HUES64 (cell line): ENCODE results near the gene KCNAB2.

Experiments used
- H3K27ac ChIP-seq: 2 replicates; pipeline ENCODE4 v1.7.0; 2013; ENCODE audit warnings: low read depth, low read length, inconsistent platforms
- H3K27me3 ChIP-seq: 2 replicates; pipeline ENCODE4 v1.6.1; 2013; ENCODE audit warnings: mild to moderate bottlenecking, low read length; ENCODE audit not compliant: insufficient read depth
- H3K36me3 ChIP-seq: 2 replicates; pipeline ENCODE4 v1.6.1; 2013; ENCODE audit warnings: mild to moderate bottlenecking, low read length; ENCODE audit not compliant: insufficient read depth
- H3K4me1 ChIP-seq: 2 replicates; pipeline ENCODE4 v1.6.1; 2013; ENCODE audit warnings: mild to moderate bottlenecking, low read length, moderate library complexity; ENCODE audit not compliant: insufficient read depth
- H3K4me3 ChIP-seq: 2 replicates; pipeline ENCODE4 v1.5.1; 2013; ENCODE audit warnings: mild to moderate bottlenecking, low read length, moderate library complexity
- H3K9ac ChIP-seq: 2 replicates; pipeline ENCODE4 v1.6.1; 2013; ENCODE audit warnings: mild to moderate bottlenecking, low read depth, low read length
- H3K9me3 ChIP-seq: 2 replicates; pipeline ENCODE4 v1.6.1; 2013; ENCODE audit warnings: low read depth, low read length; ENCODE audit not compliant: insufficient read depth
- WGBS: fragments of 150-250, 120-280 bp; methylation state at CpG from one replicate; pipeline ENCODE4 v1.1.7; 2013; ENCODE audit warnings: missing lambda C conversion rate; 5-methylcytosine and 5-hydroxymethylcytosine counted together

Gene KCNAB2

DNA sequence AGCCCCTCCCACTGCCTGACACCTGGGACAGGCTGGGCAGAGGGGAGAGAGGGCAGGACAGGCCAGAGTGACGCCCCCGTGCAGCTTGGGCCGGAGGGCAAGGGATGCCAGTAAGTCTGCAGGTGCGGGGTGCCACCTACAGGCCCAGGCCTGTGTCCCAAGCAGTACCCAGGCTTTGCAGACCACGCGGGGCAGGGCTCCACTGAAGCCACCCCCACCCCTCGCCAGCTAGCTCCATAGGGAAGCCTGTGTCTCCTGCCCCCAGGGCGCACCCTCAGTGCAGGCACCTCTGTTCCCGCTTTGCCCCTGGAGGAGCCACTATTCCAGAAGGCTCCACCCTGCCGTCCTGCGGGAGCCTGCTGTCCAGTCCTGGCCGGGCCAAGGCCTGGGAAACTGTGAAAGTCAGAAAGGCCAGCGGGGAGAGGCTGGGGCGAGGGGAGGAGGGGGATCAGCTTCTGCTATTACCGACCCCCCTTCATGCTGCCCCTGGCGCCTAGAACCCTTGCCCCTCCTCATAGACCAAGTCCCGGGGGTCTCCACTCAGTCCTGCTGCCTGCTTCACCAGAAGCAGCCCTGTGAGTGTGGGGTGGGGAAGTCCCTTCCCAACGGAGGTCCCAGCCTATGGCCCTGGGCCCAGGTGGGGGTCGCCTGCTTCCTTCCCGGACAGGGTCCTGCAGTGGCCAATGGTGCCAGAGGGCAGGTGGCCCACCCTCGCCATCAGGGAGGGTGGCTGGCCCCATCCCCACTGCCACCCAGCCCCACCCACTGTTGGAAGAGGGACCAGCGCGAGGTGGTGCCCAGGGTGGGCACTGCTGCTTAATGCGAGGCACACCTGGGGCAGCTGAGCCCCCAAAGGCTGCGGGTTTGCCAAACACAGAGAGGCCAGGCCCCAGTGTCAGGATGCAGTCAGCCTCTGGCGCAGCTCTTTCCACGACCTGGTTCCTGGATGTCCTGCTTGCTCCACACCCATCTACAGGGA, 54.4 kb downstream of the KCNAB2 start:
- Histone ChIP-seq H3K9ac (no peak overlapping the region), H3K27ac (no peak overlapping the region), H3K4me3 (no peak overlapping the region), H3K4me1 (no peaks in the 10 kb centered on the region), H3K9me3 (no peaks in the 10 kb centered on the region), H3K36me3 (no peaks in the 10 kb centered on the region), H3K27me3 (no peaks in the 10 kb centered on the region)
- WGBS = 89% methylated on average over 26 of the region's 27 CpGs

DNA sequence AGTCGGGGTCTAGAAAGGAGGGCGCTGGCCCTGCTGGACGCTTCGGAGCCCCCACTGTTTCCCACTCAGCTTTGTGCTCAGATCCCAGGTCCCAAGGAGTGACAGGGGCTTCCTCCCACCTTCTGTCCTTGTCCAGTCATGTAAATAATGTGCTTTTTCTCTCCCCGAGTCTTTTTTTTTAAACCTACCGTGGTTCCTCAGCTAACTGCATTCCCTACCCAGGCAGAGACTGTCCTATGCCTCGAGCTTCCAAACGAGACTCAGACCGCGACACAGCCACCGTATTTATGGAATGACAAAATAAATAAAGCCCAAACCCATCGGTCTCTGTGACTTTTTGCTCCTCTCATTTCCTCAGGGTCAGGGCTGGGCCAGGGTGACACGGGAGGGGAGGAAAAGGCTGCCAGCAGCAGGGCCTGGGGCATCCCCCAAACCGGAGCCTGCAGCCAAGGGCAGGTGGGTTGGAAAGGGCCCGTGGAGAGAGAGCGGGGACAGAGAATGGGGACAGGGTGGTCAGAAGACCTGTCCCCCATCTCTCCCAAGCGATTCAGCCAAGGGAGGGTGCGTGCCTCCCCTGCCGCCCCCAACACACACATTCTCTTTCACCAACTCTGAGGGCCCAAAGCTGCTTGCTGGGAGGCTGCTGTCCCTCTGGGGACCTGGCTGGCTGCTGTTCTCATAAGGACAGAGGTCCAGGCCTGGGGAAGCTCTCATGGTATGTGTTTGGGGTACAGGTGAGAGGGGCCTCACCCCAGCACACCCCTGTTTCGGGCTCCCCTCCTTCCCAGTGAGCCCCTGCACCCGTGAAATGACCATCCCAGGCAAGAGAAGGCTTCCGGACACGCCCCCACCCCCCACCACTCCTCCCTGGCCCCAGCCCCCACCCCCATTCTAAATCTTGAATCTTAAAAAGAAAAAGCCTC, 55.4 kb downstream of the KCNAB2 start:
- no peak overlapping the region for H3K27ac ChIP-seq
- H3K36me3 ChIP-seq = no peaks in the 10 kb centered on the region
- 87% methylated on average over 23 of the region's 23 CpGs for WGBS
- H3K9me3 ChIP-seq = no peaks in the 10 kb centered on the region
- no peaks in the 10 kb centered on the region for H3K27me3 ChIP-seq
- no peaks in the 10 kb centered on the region for H3K4me1 ChIP-seq
- no peak overlapping the region for H3K4me3 ChIP-seq
- no peak overlapping the region for H3K9ac ChIP-seq

- 84% methylated on average over 23 of the region's 25 CpGs for WGBS
- H3K36me3 ChIP-seq = no peaks in the 10 kb centered on the region
- H3K27me3 ChIP-seq = no peaks in the 10 kb centered on the region
- no peak overlapping the region for H3K27ac ChIP-seq
- no peak overlapping the region for H3K9ac ChIP-seq
- H3K4me1 ChIP-seq = no peaks in the 10 kb centered on the region
- no peaks in the 10 kb centered on the region for H3K9me3 ChIP-seq
- no peak overlapping the region for H3K4me3 ChIP-seq
Measured at GRCh38 chr1:6101826-6102531, 56.3 kb downstream of the KCNAB2 start.

DNA sequence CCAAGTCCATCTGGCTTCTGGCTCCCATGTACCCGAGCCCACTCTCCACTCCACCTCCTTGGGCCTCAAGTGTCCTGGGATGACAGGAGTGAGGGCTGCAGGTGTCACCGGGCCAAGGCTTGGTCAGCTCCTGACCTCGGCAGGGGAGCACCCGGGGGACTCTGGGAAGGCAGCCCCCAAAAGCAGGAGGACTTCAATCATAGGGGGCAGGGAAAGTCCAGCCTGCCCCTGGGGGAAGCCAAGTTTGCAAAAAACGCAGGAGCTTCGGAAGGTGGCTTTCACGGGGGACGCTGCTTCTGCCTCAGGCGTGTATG, 56.8 kb downstream of the KCNAB2 start:
- H3K27me3 ChIP-seq = no peaks in the 10 kb centered on the region
- H3K9ac ChIP-seq = no peak overlapping the region
- H3K36me3 ChIP-seq = no peaks in the 10 kb centered on the region
- H3K4me1 ChIP-seq = no peaks in the 10 kb centered on the region
- 90% methylated on average over 9 of the region's 9 CpGs for WGBS
- H3K9me3 ChIP-seq = no peaks in the 10 kb centered on the region
- no peak overlapping the region for H3K27ac ChIP-seq
- H3K4me3 ChIP-seq = no peak overlapping the region

DNA sequence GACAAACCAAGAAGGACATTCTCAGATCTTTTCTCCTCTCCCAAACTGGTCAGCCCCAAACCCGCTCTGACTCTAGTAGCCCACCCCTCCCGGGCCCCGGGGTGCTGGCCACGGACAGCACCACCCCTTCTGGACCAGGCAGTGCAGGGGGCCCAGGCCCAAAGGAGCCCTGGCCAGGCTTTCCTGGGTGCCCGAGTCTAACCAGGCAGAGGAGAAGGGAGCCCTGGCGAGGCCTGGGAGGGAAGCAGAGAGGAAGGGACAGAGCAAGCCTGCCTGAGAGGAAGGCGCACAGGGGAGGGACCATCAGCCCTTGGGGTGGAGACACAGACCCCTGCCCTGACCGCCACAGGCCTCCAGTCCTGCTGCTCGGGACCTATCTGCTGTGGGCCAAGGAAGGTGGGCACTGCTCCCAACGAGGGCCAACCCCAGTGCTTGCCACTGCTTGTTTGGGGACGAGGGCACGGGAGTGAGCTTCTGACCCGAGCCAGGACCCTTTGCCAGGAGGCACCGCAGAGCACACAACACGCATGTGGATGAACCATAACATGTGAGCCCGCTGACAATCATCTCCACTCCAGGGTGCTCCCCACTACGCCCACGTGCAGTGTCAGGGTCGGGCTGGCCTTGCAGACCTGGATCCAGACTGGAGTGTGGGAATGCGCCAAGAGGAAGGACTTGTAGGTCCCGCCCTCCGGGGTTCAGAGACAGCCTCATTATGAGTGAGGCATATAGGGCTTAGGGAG, 57.6 kb downstream of the KCNAB2 start:
- Histone ChIP-seq H3K27me3 (no peaks in the 10 kb centered on the region), H3K9me3 (no peaks in the 10 kb centered on the region), H3K27ac (no peak overlapping the region), H3K36me3 (no peaks in the 10 kb centered on the region), H3K4me3 (no peak overlapping the region), H3K4me1 (no peaks in the 10 kb centered on the region), H3K9ac (no peak overlapping the region)
- 91% methylated on average over 22 of the region's 22 CpGs for WGBS

GRCh38 chr1:6103854-6104530, 58.3 kb downstream of the KCNAB2 start:
- no peak overlapping the region for H3K4me3 ChIP-seq
- H3K9ac ChIP-seq = no peak overlapping the region
- no peaks in the 10 kb centered on the region for H3K36me3 ChIP-seq
- no peak overlapping the region for H3K27ac ChIP-seq
- no peaks in the 10 kb centered on the region for H3K9me3 ChIP-seq
- no peaks in the 10 kb centered on the region for H3K4me1 ChIP-seq
- H3K27me3 ChIP-seq = no peaks in the 10 kb centered on the region
- WGBS = 90% methylated on average over 13 of the region's 13 CpGs

GRCh38 chr1:6104631-6105030, 58.9 kb downstream of the KCNAB2 start:
- Histone ChIP-seq H3K4me3 (no peak overlapping the region), H3K9me3 (no peaks in the 10 kb centered on the region), H3K4me1 (no peaks in the 10 kb centered on the region), H3K27ac (no peak overlapping the region), H3K36me3 (no peaks in the 10 kb centered on the region), H3K9ac (no peak overlapping the region), H3K27me3 (no peaks in the 10 kb centered on the region)
- WGBS = 91% methylated on average over 9 of the region's 9 CpGs

DNA sequence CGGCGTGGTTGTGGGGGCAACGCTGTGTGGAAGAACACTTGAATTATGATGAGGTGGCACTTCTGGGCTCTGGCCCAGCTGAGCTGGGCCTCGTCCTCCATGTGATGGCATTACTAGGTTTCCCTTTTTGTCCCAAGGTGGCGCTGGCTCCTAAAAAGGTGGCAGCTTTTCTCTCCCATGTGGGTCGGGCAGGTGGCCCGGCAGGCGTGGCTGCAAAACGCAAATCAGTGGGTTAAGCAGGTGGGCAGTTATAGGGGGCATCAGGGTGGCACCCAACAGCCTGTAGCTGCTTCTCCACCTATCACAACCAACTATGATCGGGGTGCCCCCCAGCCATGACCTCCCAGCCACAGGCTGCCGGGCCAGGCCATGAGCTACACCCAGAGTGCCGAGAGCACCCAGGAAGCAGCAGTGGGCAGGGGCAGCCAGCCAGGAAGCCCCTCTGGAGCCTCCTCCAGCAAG, 59.6 kb downstream of the KCNAB2 start:
- 90% methylated on average over 12 of the region's 12 CpGs for WGBS

GRCh38 chr1:6105763-6106162, 60.1 kb downstream of the KCNAB2 start:
- no peak overlapping the region for H3K9ac ChIP-seq
- no peaks in the 10 kb centered on the region for H3K4me1 ChIP-seq
- no peaks in the 10 kb centered on the region for H3K9me3 ChIP-seq
- H3K27me3 ChIP-seq = no peaks in the 10 kb centered on the region
- no peak overlapping the region for H3K4me3 ChIP-seq
- no peaks in the 10 kb centered on the region for H3K36me3 ChIP-seq
- no peak overlapping the region for H3K27ac ChIP-seq
- 85% methylated on average over 7 of the region's 7 CpGs for WGBS

More for the DNA sequence above, 59.6 kb downstream of the KCNAB2 start:
- H3K36me3 ChIP-seq = no peaks in the 10 kb centered on the region
- H3K4me1 ChIP-seq = no peaks in the 10 kb centered on the region
- H3K9ac ChIP-seq = no peak overlapping the region
- no peaks in the 10 kb centered on the region for H3K27me3 ChIP-seq
- no peak overlapping the region for H3K4me3 ChIP-seq
- H3K9me3 ChIP-seq = no peaks in the 10 kb centered on the region
- H3K27ac ChIP-seq = no peak overlapping the region

- H3K4me1 ChIP-seq = no peaks in the 10 kb centered on the region
- no peaks in the 10 kb centered on the region for H3K27me3 ChIP-seq
- no peaks in the 10 kb centered on the region for H3K9me3 ChIP-seq
- H3K36me3 ChIP-seq = no peaks in the 10 kb centered on the region
- WGBS = 91% methylated on average over 28 of the region's 28 CpGs
- H3K27ac ChIP-seq = no peak overlapping the region
- no peak overlapping the region for H3K4me3 ChIP-seq
- H3K9ac ChIP-seq = no peak overlapping the region
Measured at GRCh38 chr1:6106321-6106731, 60.6 kb downstream of the KCNAB2 start.
